H1 (cell line): Measurements from ENCODE around the gene NFIA. TPM values are rescaled to one million over a fixed set of nuclear protein-coding genes. Genes with fewer than 3 reads are reported as not detected.

Experiments
- CTCF ChIA-PET: fragments of 300-600 bp; sonication (Branson Sonifier 250); formaldehyde crosslinking; loops from one replicate; lab custom pipeline; 2021; ENCODE audit not compliant: partially characterized antibody; lab: Charles Lee
- POLR2A ChIA-PET: fragments of 300-600 bp; sonication (Branson Sonifier 250); formaldehyde crosslinking; loops from one replicate; lab custom pipeline; 2021; ENCODE audit warnings: inconsistent platforms; ENCODE audit not compliant: partially characterized antibody; lab: Charles Lee
- DNase-seq, 2 experiments: peaks; one replicate each; pipeline versions ENCODE4 v3.0.0 to v3.0.0-alpha.2; 2010 to 2022; ENCODE audit warnings: low spot score in 2 of 2, low read depth in 1 of 2, mixed read lengths in 1 of 2
- FAIRE-seq: peaks from 2 replicates; lab custom pipeline; 2011; peaks lifted over from hg19 to GRCh38; lab: Jason Lieb, UNC
- H2AFZ ChIP-seq: 2 replicates; pipeline ENCODE4 v1.8.1; 2012; ENCODE audit warnings: low read length, inconsistent platforms
- H2AK5ac ChIP-seq: 2 replicates; pipeline ENCODE4 v1.6.1; 2013; ENCODE audit warnings: low read depth, low read length
- H2BK120ac ChIP-seq: replicated peaks from 2 replicates; pipeline ENCODE3; 2013; ENCODE audit warnings: low read depth, low read length, inconsistent platforms
- H2BK12ac ChIP-seq: 2 replicates; pipeline ENCODE4 v1.6.1; 2013; ENCODE audit warnings: low read depth, low read length
- H2BK15ac ChIP-seq: 2 replicates; pipeline ENCODE4 v1.6.1; 2013; ENCODE audit warnings: low read length
- H2BK20ac ChIP-seq: 2 replicates; pipeline ENCODE4 v1.6.1; 2013; ENCODE audit warnings: low read length
- H2BK5ac ChIP-seq: 2 replicates; pipeline ENCODE4 v1.6.1; 2013; ENCODE audit warnings: low read depth, low read length
- H3K14ac ChIP-seq: 2 replicates; pipeline ENCODE4 v1.6.1; 2013; ENCODE audit warnings: inconsistent platforms; ENCODE audit not compliant: insufficient read length
- H3K18ac ChIP-seq: 2 replicates; pipeline ENCODE4 v1.6.1; 2013; ENCODE audit warnings: low read length; ENCODE audit errors: extremely low read depth
- H3K23ac ChIP-seq: 2 replicates; pipeline ENCODE4 v1.6.1; 2013; ENCODE audit warnings: inconsistent platforms; ENCODE audit not compliant: insufficient read length
- H3K23me2 ChIP-seq: 2 replicates; pipeline ENCODE4 v1.6.1; 2013; ENCODE audit warnings: low read depth, low read length
- H3K27ac ChIP-seq: 2 replicates; pipeline ENCODE4 v1.6.1; 2011; ENCODE audit warnings: low read depth, low read length, inconsistent platforms
- H3K27me3 ChIP-seq, 4 experiments: replicated peaks in 1 of 4; 1 replicate in 1 of 4; 2 replicates in 3 of 4; pipeline versions ENCODE4 v1.6.1 to v1.8.1; 2011 to 2013; ENCODE audit warnings: low read length in 3 of 4, mild to moderate bottlenecking in 3 of 4, inconsistent platforms in 2 of 4, mixed read lengths in 2 of 4, moderate library complexity in 1 of 4; ENCODE audit not compliant: control insufficient read depth in 3 of 4, insufficient read depth in 3 of 4; ENCODE audit errors: extremely low read depth in 1 of 4
- H3K36me3 ChIP-seq, 4 experiments: 2 replicates each; pipeline versions ENCODE4 v1.6.1 to v1.8.1; 2011 to 2013; ENCODE audit warnings: mild to moderate bottlenecking in 4 of 4, low read length in 3 of 4, moderate library complexity in 2 of 4, control low read depth in 1 of 4, inconsistent platforms in 1 of 4; ENCODE audit not compliant: insufficient read depth in 4 of 4, control insufficient read depth in 2 of 4
- H3K4ac ChIP-seq: replicated peaks from 2 replicates; pipeline ENCODE3; 2013; ENCODE audit warnings: low read length, low read depth, mixed read lengths, inconsistent platforms; ENCODE audit not compliant: insufficient read length
- H3K4me1 ChIP-seq, 4 experiments: replicated peaks in 1 of 4; 1 replicate in 1 of 4; 2 replicates in 3 of 4; pipeline versions ENCODE4 v1.6.1 to v1.8.1; 2011 to 2013; ENCODE audit warnings: low read length in 3 of 4, inconsistent platforms in 2 of 4, mixed read lengths in 1 of 4; ENCODE audit not compliant: insufficient read depth in 4 of 4, control insufficient read depth in 3 of 4
- H3K4me2 ChIP-seq, 2 experiments: 2 replicates each; pipeline versions ENCODE4 v1.6.1 to v1.8.1; 2011 to 2013; ENCODE audit warnings: low read depth in 2 of 2, low read length in 2 of 2, control low read depth in 1 of 2, inconsistent platforms in 1 of 2, mild to moderate bottlenecking in 1 of 2; ENCODE audit not compliant: insufficient read depth in 1 of 2
- H3K4me3 ChIP-seq, 4 experiments: fragments of 200-600, 300-600 bp in 1 of 4; sonication (generic), shearing (Covaris generic), sonication (Bioruptor Twin) in 1 of 4; 2 replicates each; pipeline versions ENCODE4 v1.5.1 to v1.8.1; 2011 to 2016; ENCODE audit warnings: low read length in 4 of 4, low read depth in 3 of 4, control low read depth in 2 of 4, inconsistent platforms in 2 of 4, mild to moderate bottlenecking in 2 of 4, mixed read lengths in 1 of 4, moderate library complexity in 1 of 4; ENCODE audit not compliant: insufficient read depth in 2 of 4; ENCODE audit errors: extremely low read depth in 1 of 4
- H3K56ac ChIP-seq: replicated peaks from 2 replicates; pipeline ENCODE3; 2013; ENCODE audit warnings: low read depth, mild to moderate bottlenecking, mixed read lengths, low read length, inconsistent platforms; ENCODE audit not compliant: insufficient read length
- H3K79me1 ChIP-seq: 2 replicates; pipeline ENCODE4 v1.6.1; 2013; ENCODE audit warnings: low read depth, low read length, control low read depth
- H3K79me2 ChIP-seq, 2 experiments: 2 replicates each; pipeline versions ENCODE4 v1.6.1 to v1.8.1; 2012 to 2013; ENCODE audit warnings: low read length in 2 of 2, mild to moderate bottlenecking in 2 of 2, inconsistent platforms in 1 of 2; ENCODE audit not compliant: insufficient read depth in 2 of 2, control insufficient read depth in 1 of 2
- H3K9ac ChIP-seq, 4 experiments: replicated peaks in 1 of 4; 1 replicate in 1 of 4; 2 replicates in 3 of 4; pipeline versions ENCODE4 v1.6.1 to v1.8.1; 2011 to 2013; ENCODE audit warnings: low read depth in 3 of 4, low read length in 3 of 4, control low read depth in 2 of 4, mild to moderate bottlenecking in 2 of 4, moderate library complexity in 2 of 4, inconsistent platforms in 1 of 4; ENCODE audit errors: extremely low read depth in 1 of 4
- H3K9me3 ChIP-seq, 2 experiments: 2 replicates each; pipeline versions ENCODE4 v1.6.1 to v1.8.1; 2012 to 2013; ENCODE audit warnings: mild to moderate bottlenecking in 2 of 2, moderate library complexity in 2 of 2, control low read depth in 1 of 2, inconsistent platforms in 1 of 2, low read depth in 1 of 2, low read length in 1 of 2, mixed read lengths in 1 of 2; ENCODE audit not compliant: insufficient read depth in 2 of 2
- H4K20me1 ChIP-seq, 2 experiments: replicated peaks in 1 of 2; 2 replicates each; pipeline versions ENCODE3 to v1.8.1; 2011 to 2013; ENCODE audit warnings: inconsistent platforms in 2 of 2, low read length in 2 of 2, mild to moderate bottlenecking in 1 of 2; ENCODE audit not compliant: insufficient read depth in 2 of 2, control insufficient read depth in 1 of 2
- H4K5ac ChIP-seq: 2 replicates; pipeline ENCODE4 v1.6.1; 2013; ENCODE audit warnings: low read length, low read depth, mixed read lengths, inconsistent platforms; ENCODE audit not compliant: insufficient read length
- H4K8ac ChIP-seq: 2 replicates; pipeline ENCODE4 v1.8.0; 2013; ENCODE audit warnings: mild to moderate bottlenecking, moderate library complexity, low read length, inconsistent platforms; ENCODE audit not compliant: insufficient read depth; ENCODE audit errors: extremely low read depth
- H4K91ac ChIP-seq: replicated peaks from 2 replicates; pipeline ENCODE3; 2013; ENCODE audit warnings: low read length, mixed read lengths, inconsistent platforms; ENCODE audit not compliant: insufficient read length
- CEBPB ChIP-seq: IDR thresholded peaks from 2 replicates; pipeline ENCODE4 v1.6.1; 2012; ENCODE audit warnings: low read depth, low read length
- TAF1 ChIP-seq: IDR thresholded peaks from 2 replicates; pipeline ENCODE4 v1.6.1; 2011; ENCODE audit warnings: mild to moderate bottlenecking, low read depth, low read length
- TBP ChIP-seq: IDR thresholded peaks from 2 replicates; pipeline ENCODE4 v1.6.1; 2011; ENCODE audit warnings: low read depth, low read length, improper control_type of control experiment
- ZNF274 ChIP-seq: IDR thresholded peaks from 2 replicates; pipeline ENCODE4 v1.7.0; 2012; ENCODE audit warnings: low read length, borderline replicate concordance; ENCODE audit errors: extremely low read depth
- WGBS, 2 experiments: shearing (Covaris generic) in 1 of 2; methylation state at CpG; one replicate each; pipeline versions ENCODE4 v1.1.6 to v1.1.7; 2013 to 2015; ENCODE audit warnings: low lambda C conversion rate in 2 of 2, mixed read lengths in 2 of 2, inconsistent platforms in 1 of 2, low coverage in 1 of 2, missing lambda C conversion rate in 1 of 2; ENCODE audit not compliant: insufficient replicate concordance in 2 of 2, insufficient coverage in 1 of 2, insufficient read length in 1 of 2; ENCODE audit errors: extremely low coverage in 1 of 2, missing lambda C conversion rate in 1 of 2; 5-methylcytosine and 5-hydroxymethylcytosine counted together
- polyA plus RNA-seq, 7 experiments: library from polyadenylated mRNA; depleted of rRNA in 3 of 7; stranded (reverse) in 5 of 7; unstranded in 2 of 7; fragments of >200 nt in 5 of 7; fragments of 200-250 nt in 2 of 7; gene quantifications; 1 replicate in 5 of 7; 2 replicates in 1 of 7; 4 replicates in 1 of 7; pipeline versions ENCODE4 v1.2.1 to v1.2.3, GENCODE V29; 2011 to 2013; ENCODE audit warnings: missing spikeins in 2 of 7, mixed read lengths in 2 of 7
- total RNA-seq: library from RNA; stranded (reverse); fragmentation: NEBNext Ultra II Directional; extraction: Animal tissue kit (Norgen Biotek cat#: 25700); gene quantifications from 2 replicates; pipeline ENCODE4 v1.2.1, GENCODE V29; 2021

The NFIA gene
- total and polyA plus RNA-seq, 2 of the 8 experiments (the other 6 are each of a cell fraction or from before 2014, with no cell fraction given) = 1.8 to 2.3 TPM

- Histone ChIP-seq H3K23me2 (no peaks in the 10 kb centered on the region), H4K91ac (no peak overlapping the region)
- TF ChIP-seq TAF1 (no peak), CEBPB (no peak), TBP (no peak), ZNF274 (no peak)
Measured at GRCh38 chr1:61097722-61098121, 15.4 kb downstream of the NFIA start.

More at GRCh38 chr1:61097722-61098121, 15.4 kb downstream of the NFIA start:
- WGBS, 2 experiments = 83% methylated on average over 1 of the region's 1 CpG; no CpG with 5 or more reads in 1 of the 2 experiments
- Histone ChIP-seq H3K18ac (no peak overlapping the region), H4K5ac (no peak overlapping the region), H2BK15ac (no peak overlapping the region), H3K14ac (no peak overlapping the region), H2BK5ac (no peak overlapping the region), H3K27me3 (no peaks in the 10 kb centered on the region), H3K56ac (no peak overlapping the region), H4K8ac (no peak overlapping the region), H3K79me1 (no peaks in the 10 kb centered on the region), H2BK120ac (no peak overlapping the region), H2AK5ac (no peak overlapping the region), H3K23ac (no peak overlapping the region), H2BK20ac (no peak overlapping the region), H3K9ac (no peak overlapping the region), H2BK12ac (no peak overlapping the region), H3K9me3 (no peaks in the 10 kb centered on the region), H3K4me3 (no peak overlapping the region), H3K27ac (no peak overlapping the region), H2AFZ (no peak overlapping the region), H3K36me3 (no peaks in the 10 kb centered on the region), H3K4me1 (no peaks in the 10 kb centered on the region), H3K4ac (no peak overlapping the region), H3K4me2 (no peak overlapping the region), H4K20me1 (no peaks in the 10 kb centered on the region), H3K79me2 (no peaks in the 10 kb centered on the region)
- ChIA-PET CTCF (interaction anchor here (0.5 to 0.7 kb wide), 2 partner anchors 13 to 40 kb away, joined by 5 to 7 read pairs; no protein-coding TSS in a partner anchor), POLR2A (no interaction called here)
- DNase-seq (no peak), FAIRE-seq (no peak)
